Neural cell (in vitro differentiated cells): ENCODE results near the gene KRT27. TPM values are rescaled to one million over a fixed set of nuclear protein-coding genes. Genes with fewer than 3 reads are reported as not detected.

Experiments used
- H2AFZ ChIP-seq: fragments of 200-600, 300-800 bp; sonication (generic), shearing (Covaris generic); 2 replicates; pipeline ENCODE4 v1.6.0; 2014; ENCODE audit warnings: low read depth, mild to moderate bottlenecking, antibody characterized with exemption, low read length, moderate library complexity
- H3F3A ChIP-seq: fragments of 200-600 bp; shearing (Covaris generic); 2 replicates; pipeline ENCODE4 v1.6.1; 2016; ENCODE audit warnings: mild to moderate bottlenecking, moderate library complexity, mixed read lengths, antibody characterized with exemption, low read length; ENCODE audit not compliant: insufficient read depth, poor library complexity, severe bottlenecking
- H3K27ac ChIP-seq: fragments of 200-600, 300-800 bp; sonication (generic), shearing (Covaris generic); 2 replicates; pipeline ENCODE4 v1.5.1; 2014; ENCODE audit warnings: mild to moderate bottlenecking, low read length, moderate library complexity
- H3K27me3 ChIP-seq: fragments of 300-800, 200-600 bp; sonication (generic), shearing (Covaris generic); 2 replicates; pipeline ENCODE4 v1.6.0; 2014; ENCODE audit warnings: mild to moderate bottlenecking, low read depth, low read length, moderate library complexity; ENCODE audit not compliant: insufficient read depth
- H3K36me3 ChIP-seq: fragments of 300-800, 200-600 bp; sonication (generic), shearing (Covaris generic); 2 replicates; pipeline ENCODE4 v1.5.1; 2014; ENCODE audit warnings: mild to moderate bottlenecking, antibody characterized with exemption, low read length, moderate library complexity; ENCODE audit not compliant: insufficient read depth
- H3K4me2 ChIP-seq: fragments of 300-800, 200-600 bp; sonication (generic), shearing (Covaris generic); 2 replicates; pipeline ENCODE4 v1.6.0; 2014; ENCODE audit warnings: mild to moderate bottlenecking, low read length
- H3K4me3 ChIP-seq: fragments of 300-800, 200-600 bp; sonication (generic), shearing (Covaris generic); 2 replicates; pipeline ENCODE4 v1.5.1; 2014; ENCODE audit warnings: mild to moderate bottlenecking, low read length, moderate library complexity
- H3K79me2 ChIP-seq: fragments of 200-600 bp; shearing (Covaris generic); replicated peaks from 2 replicates; pipeline ENCODE4 v1.6.0; 2014; ENCODE audit warnings: mild to moderate bottlenecking, low read length, moderate library complexity; ENCODE audit not compliant: insufficient read depth
- H3K9ac ChIP-seq: fragments of 300-800, 200-600 bp; sonication (generic), shearing (Covaris generic); 2 replicates; pipeline ENCODE4 v1.6.1; 2016; ENCODE audit warnings: mild to moderate bottlenecking, low read length, mixed read lengths
- H3K9me2 ChIP-seq: fragments of 200-600 bp; shearing (Covaris generic); 2 replicates; pipeline ENCODE4 v1.6.1; 2016; ENCODE audit warnings: mild to moderate bottlenecking, low read length, mixed read lengths; ENCODE audit not compliant: insufficient read depth
- H3K9me3 ChIP-seq: fragments of 200-600, 300-800 bp; sonication (generic), shearing (Covaris generic); 2 replicates; pipeline ENCODE4 v1.6.1; 2016; ENCODE audit warnings: mild to moderate bottlenecking, mixed run types, low read length, moderate library complexity, mixed read lengths
- H4K20me1 ChIP-seq: fragments of 200-600 bp; shearing (Covaris generic); 2 replicates; pipeline ENCODE4 v1.6.1; 2016; ENCODE audit warnings: mild to moderate bottlenecking, mixed run types; ENCODE audit not compliant: insufficient read depth
- CTCF ChIP-seq: fragments of 450-650 bp; IDR thresholded peaks from 2 replicates; pipeline ENCODE4 v1.5.1; 2014; ENCODE audit warnings: antibody characterized with exemption, mild to moderate bottlenecking, moderate library complexity; ENCODE audit not compliant: poor library complexity, severe bottlenecking
- EP300 ChIP-seq: fragments of 450-650 bp; conservative IDR thresholded peaks from 2 replicates; pipeline ENCODE4 v1.6.1; 2014; ENCODE audit warnings: antibody characterized with exemption, mild to moderate bottlenecking, moderate library complexity; ENCODE audit not compliant: poor library complexity, severe bottlenecking
- EZH2 ChIP-seq: fragments of 200-600, 300-800 bp; shearing (Covaris generic), sonication (generic); IDR thresholded peaks from 2 replicates; pipeline ENCODE4 v1.6.1; 2014; ENCODE audit warnings: antibody characterized with exemption, low read length, borderline replicate concordance, mild to moderate bottlenecking; ENCODE audit not compliant: insufficient read depth, poor library complexity, severe bottlenecking
- MXI1 ChIP-seq: fragments of 450-650 bp; conservative IDR thresholded peaks from 2 replicates; pipeline ENCODE4 v1.6.1; 2014; ENCODE audit warnings: antibody characterized with exemption, mild to moderate bottlenecking; ENCODE audit not compliant: poor library complexity, severe bottlenecking
- POLR2AphosphoS5 ChIP-seq: IDR thresholded peaks from 2 replicates; pipeline ENCODE4 v1.6.1; 2012
- RAD21 ChIP-seq: fragments of 450-650 bp; conservative IDR thresholded peaks from 2 replicates; pipeline ENCODE4 v1.6.1; 2014; ENCODE audit warnings: antibody characterized with exemption, mild to moderate bottlenecking, moderate library complexity
- REST ChIP-seq: IDR thresholded peaks from 2 replicates; pipeline ENCODE4 v1.6.1; 2012; ENCODE audit warnings: borderline replicate concordance
- SMC3 ChIP-seq: fragments of 450-650 bp; conservative IDR thresholded peaks from 2 replicates; pipeline ENCODE4 v1.6.1; 2014; ENCODE audit warnings: antibody characterized with exemption, mild to moderate bottlenecking, moderate library complexity; ENCODE audit not compliant: poor library complexity
- TAF1 ChIP-seq: IDR thresholded peaks from 2 replicates; pipeline ENCODE4 v1.6.1; 2012; ENCODE audit warnings: low read depth
- polyA plus RNA-seq: library from polyadenylated mRNA; depleted of rRNA; stranded (reverse); fragments of >200 nt; gene quantifications from 2 replicates; pipeline ENCODE4 v1.2.3, GENCODE V29; 2014

The KRT27 gene
- polyA plus RNA-seq, 1 donor from 2014 or later, result not detected

- H3F3A ChIP-seq, result no peaks in the 10 kb centered on the region
- H3K4me3 ChIP-seq, result no peak within 1 kb of the TSS
- no peaks in the 10 kb centered on the region for H3K27me3 ChIP-seq
- no peaks in the 10 kb centered on the region for H3K36me3 ChIP-seq
- TF ChIP-seq REST (no peak), MXI1 (no peak), CTCF (no peak), TAF1 (no peak), RAD21 (no peak), EZH2 (no peak), EP300 (no peak), SMC3 (no peak)
- H3K9ac ChIP-seq, result no peak within 1 kb of the TSS
- H3K9me2 ChIP-seq, result no peaks in the 10 kb centered on the region
- H3K4me2 ChIP-seq, result no peak within 1 kb of the TSS
- no peak within 1 kb of the TSS for H3K27ac ChIP-seq
- H4K20me1 ChIP-seq, result no peaks in the 10 kb centered on the region
- H3K9me3 ChIP-seq, result no peaks in the 10 kb centered on the region
- H2AFZ ChIP-seq, result no peak within 1 kb of the TSS
- H3K79me2 ChIP-seq, result peaks cover 6% of the 10 kb centered on the region
These were observed 39.9 kb upstream of the KRT27 start, which contains the start of gene KRT10 for GRCh38 chr17:40822132-40822812. Gene KRT10, minus strand, starts transcription at chr17:40822614. Its CDS starts 29 bp downstream, at chr17:40822585.

GRCh38 chr17:40821536-40821935 is 39.2 kb upstream of the KRT27 start:
- no peaks in the 10 kb centered on the region for H3K9me2 ChIP-seq
- TF ChIP-seq POLR2AphosphoS5 (no peak), EP300 (no peak), TAF1 (no peak), CTCF (no peak), SMC3 (no peak), MXI1 (no peak), RAD21 (no peak), EZH2 (no peak), REST (no peak)
- no peak overlapping the region for H3K9ac ChIP-seq

More at GRCh38 chr17:40821536-40821935, 39.2 kb upstream of the KRT27 start:
- Histone ChIP-seq H3K36me3 (no peaks in the 10 kb centered on the region), H4K20me1 (no peaks in the 10 kb centered on the region), H3K27ac (no peak overlapping the region), H3K4me2 (no peak overlapping the region), H3K4me3 (no peak overlapping the region), H3K79me2 (peaks cover 6% of the 10 kb centered on the region), H2AFZ (no peak overlapping the region), H3K27me3 (no peaks in the 10 kb centered on the region), H3K9me3 (no peaks in the 10 kb centered on the region), H3F3A (no peaks in the 10 kb centered on the region)
